ENCODE measurements around the gene ADGRG1. TPM values are rescaled to one million over a fixed set of nuclear protein-coding genes. Genes with fewer than 3 reads are reported as not detected.

Gene ADGRG1
- total RNA-seq, 1 donor from 2014 or later: 6.4 TPM

- Mint-ChIP-seq H3K36me3 (ENCODE audit: low read depth) (no peaks in the 10 kb centered on the region), H3K27me3 (ENCODE audit: insufficient read depth) (peaks cover 1% of the 10 kb centered on the region), H3K4me1 (ENCODE audit: low read depth) (peaks cover 21% of the 10 kb centered on the region), H3K9me3 (no peaks in the 10 kb centered on the region), H3K4me3 (no peak overlapping the region), H3K27ac (no peak overlapping the region)
- intact Hi-C loops (cut with micrococcal nuclease): no loop called here
- DNase-seq (ENCODE audit: low spot score): no peak
Measured at GRCh38 chr16:57616876-57617275, 11.6 kb upstream of the ADGRG1 start.

- H3K27ac Mint-ChIP-seq: no peak overlapping the region
Measured at GRCh38 chr16:57617604-57618111, 10.8 kb upstream of the ADGRG1 start.

GRCh38 chr16:57618296-57619132 is 9.9 kb upstream of the ADGRG1 start:
- intact Hi-C loops (cut with micrococcal nuclease): no loop called here
- Mint-ChIP-seq H3K36me3 (ENCODE audit: low read depth) (no peaks in the 10 kb centered on the region), H3K27ac (peak overlapping the region; percentile 44), H3K9me3 (no peaks in the 10 kb centered on the region), H3K27me3 (ENCODE audit: insufficient read depth) (peaks cover 4% of the 10 kb centered on the region), H3K4me3 (no peak overlapping the region), H3K4me1 (ENCODE audit: low read depth) (peaks cover 18% of the 10 kb centered on the region)
- DNase-seq (ENCODE audit: low spot score): no peak

More at GRCh38 chr16:57617604-57618111, 10.8 kb upstream of the ADGRG1 start:
- no peak for DNase-seq (ENCODE audit: low spot score)
- Mint-ChIP-seq H3K9me3 (no peaks in the 10 kb centered on the region), H3K4me3 (no peak overlapping the region), H3K36me3 (ENCODE audit: low read depth) (no peaks in the 10 kb centered on the region), H3K4me1 (ENCODE audit: low read depth) (peaks cover 21% of the 10 kb centered on the region), H3K27me3 (ENCODE audit: insufficient read depth) (peaks cover 4% of the 10 kb centered on the region)
- intact Hi-C loops (cut with micrococcal nuclease): no loop called here

GRCh38 chr16:57619133-57619605 is 9.3 kb upstream of the ADGRG1 start:
- DNase-seq (ENCODE audit: low spot score): no peak
- H3K9me3 Mint-ChIP-seq: no peaks in the 10 kb centered on the region
- intact Hi-C loops (cut with micrococcal nuclease): no loop called here
- H3K27ac Mint-ChIP-seq: no peak overlapping the region
- peaks cover 11% of the 10 kb centered on the region for H3K4me1 Mint-ChIP-seq (ENCODE audit: low read depth)
- H3K4me3 Mint-ChIP-seq: no peak overlapping the region
- H3K36me3 Mint-ChIP-seq (ENCODE audit: low read depth): no peaks in the 10 kb centered on the region
- peaks cover 4% of the 10 kb centered on the region for H3K27me3 Mint-ChIP-seq (ENCODE audit: insufficient read depth)

- H3K36me3 Mint-ChIP-seq (ENCODE audit: low read depth): no peaks in the 10 kb centered on the region
- H3K27me3 Mint-ChIP-seq (ENCODE audit: insufficient read depth): peaks cover 4% of the 10 kb centered on the region
- no peak for DNase-seq (ENCODE audit: low spot score)
- peak overlapping the region; percentile 40 for H3K27ac Mint-ChIP-seq
- no peaks in the 10 kb centered on the region for H3K9me3 Mint-ChIP-seq
- intact Hi-C loops (cut with micrococcal nuclease): no loop called here
- no peak overlapping the region for H3K4me3 Mint-ChIP-seq
- peaks cover 5% of the 10 kb centered on the region for H3K4me1 Mint-ChIP-seq (ENCODE audit: low read depth)
Measured at GRCh38 chr16:57619606-57620334, 8.7 kb upstream of the ADGRG1 start.

GRCh38 chr16:57620335-57621231 is 7.8 kb upstream of the ADGRG1 start:
- intact Hi-C loops (cut with micrococcal nuclease): no loop called here
- no peak overlapping the region for H3K4me3 Mint-ChIP-seq
- H3K27me3 Mint-ChIP-seq (ENCODE audit: insufficient read depth): peaks cover 6% of the 10 kb centered on the region
- H3K36me3 Mint-ChIP-seq (ENCODE audit: low read depth): no peaks in the 10 kb centered on the region
- no peak for DNase-seq (ENCODE audit: low spot score)
- no peaks in the 10 kb centered on the region for H3K4me1 Mint-ChIP-seq (ENCODE audit: low read depth)
- no peak overlapping the region for H3K27ac Mint-ChIP-seq
- H3K9me3 Mint-ChIP-seq: no peaks in the 10 kb centered on the region

GRCh38 chr16:57621521-57622271 is 6.7 kb upstream of the ADGRG1 start:
- peaks cover 7% of the 10 kb centered on the region for H3K27me3 Mint-ChIP-seq (ENCODE audit: insufficient read depth)
- no peak overlapping the region for H3K4me3 Mint-ChIP-seq
- no peak overlapping the region for H3K27ac Mint-ChIP-seq
- no peaks in the 10 kb centered on the region for H3K9me3 Mint-ChIP-seq
- H3K36me3 Mint-ChIP-seq (ENCODE audit: low read depth): no peaks in the 10 kb centered on the region
- H3K4me1 Mint-ChIP-seq (ENCODE audit: low read depth): no peaks in the 10 kb centered on the region
- DNase-seq (ENCODE audit: low spot score): no peak
- intact Hi-C loops (cut with micrococcal nuclease): no loop called here

- H3K9me3 Mint-ChIP-seq: no peaks in the 10 kb centered on the region
- H3K27me3 Mint-ChIP-seq (ENCODE audit: insufficient read depth): peaks cover 12% of the 10 kb centered on the region
- DNase-seq (ENCODE audit: low spot score): no peak
- intact Hi-C loops (cut with micrococcal nuclease): no loop called here
- no peaks in the 10 kb centered on the region for H3K4me1 Mint-ChIP-seq (ENCODE audit: low read depth)
- H3K36me3 Mint-ChIP-seq (ENCODE audit: low read depth): no peaks in the 10 kb centered on the region
- no peak overlapping the region for H3K4me3 Mint-ChIP-seq
- no peak overlapping the region for H3K27ac Mint-ChIP-seq
Measured at GRCh38 chr16:57622361-57623250, 5.8 kb upstream of the ADGRG1 start.

- no peak for DNase-seq (ENCODE audit: low spot score)
- Mint-ChIP-seq H3K4me3 (no peak overlapping the region), H3K36me3 (ENCODE audit: low read depth) (no peaks in the 10 kb centered on the region), H3K27me3 (ENCODE audit: insufficient read depth) (peaks cover 12% of the 10 kb centered on the region), H3K9me3 (no peaks in the 10 kb centered on the region), H3K27ac (no peak overlapping the region), H3K4me1 (ENCODE audit: low read depth) (peaks cover 5% of the 10 kb centered on the region)
- intact Hi-C loops (cut with micrococcal nuclease): no loop called here
Measured at GRCh38 chr16:57623251-57624043, 5.0 kb upstream of the ADGRG1 start.

GRCh38 chr16:57624044-57624688 is 4.3 kb upstream of the ADGRG1 start:
- DNase-seq (ENCODE audit: low spot score): no peak
- no peak overlapping the region for H3K4me3 Mint-ChIP-seq
- intact Hi-C loops (cut with micrococcal nuclease): no loop called here
- no peaks in the 10 kb centered on the region for H3K9me3 Mint-ChIP-seq
- H3K36me3 Mint-ChIP-seq (ENCODE audit: low read depth): no peaks in the 10 kb centered on the region
- peaks cover 12% of the 10 kb centered on the region for H3K4me1 Mint-ChIP-seq (ENCODE audit: low read depth)
- peaks cover 18% of the 10 kb centered on the region for H3K27me3 Mint-ChIP-seq (ENCODE audit: insufficient read depth)
- H3K27ac Mint-ChIP-seq: no peak overlapping the region

Data from activated T-helper 1 cell treated with anti-CD3 and anti-CD28 coated beads, Interleukin-12 subunit alpha, Interleukin-12 subunit beta, Interleukin-2, Interleukin-4 antibody, amounts not matched to agents 30 ng/mL and 10 ng/mL and 1 ng/mL, durations not matched to agents 14 hours and 24 hours and 36 hours (primary cell).